NCI-H1694 treated with DMSO at 0.1 percent for 48 hours (cell line): Measurements from ENCODE around the gene SNHG17.
"Not testable (repeated sequence)": the region's sequence is repeated elsewhere in the genome, so short reads cannot be mapped to it uniquely, and the experiment has no call there.

Experiments used
- DNase-seq: peaks from one replicate; lab custom pipeline; 2025; lab: John Stamatoyannopoulos, UW

Gene SNHG17

DNA sequence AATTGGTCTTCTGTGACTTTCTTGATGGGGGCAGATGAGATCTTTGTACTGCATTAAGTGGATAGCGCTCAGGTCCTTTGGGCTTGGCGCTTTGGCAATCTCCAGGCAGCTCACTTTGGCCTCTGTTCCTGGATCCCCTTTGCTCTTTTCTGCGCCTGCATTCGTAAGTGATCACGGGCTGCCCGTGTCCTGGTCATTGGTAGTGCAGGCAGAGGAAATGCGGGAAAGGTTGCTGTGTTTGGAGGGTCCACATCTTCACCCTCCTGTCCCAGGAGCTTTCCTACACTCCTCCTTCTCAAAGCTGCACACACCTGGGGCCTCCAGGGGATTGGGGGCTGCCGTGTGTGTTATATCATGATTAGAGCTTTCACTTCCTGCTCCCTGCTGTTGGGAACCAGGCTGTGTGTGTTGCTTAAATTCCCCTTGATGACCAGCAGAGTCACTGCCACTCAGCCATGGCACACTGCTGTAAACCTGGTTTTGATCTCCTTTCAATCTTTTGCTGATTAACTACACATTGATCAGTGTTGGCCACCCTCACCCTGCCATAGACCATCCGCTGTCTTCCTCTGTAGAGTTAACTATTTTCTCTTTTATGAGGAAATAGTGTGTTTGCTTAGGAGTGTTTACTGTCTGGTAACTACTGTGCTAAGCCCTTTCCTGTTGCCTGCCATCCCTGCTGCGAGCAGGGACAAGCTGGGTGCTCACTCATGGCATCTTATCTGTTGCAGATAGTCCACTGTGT lies 13.0 kb upstream of the SNHG17 start:
- DNase-seq: no peak

- DNase-seq: no peak
Measured at GRCh38 chr20:38447251-38447661, 12.1 kb upstream of the SNHG17 start.

GRCh38 chr20:38446441-38447209 lies 11.5 kb upstream of the SNHG17 start:
- peak; percentile 76 for DNase-seq

GRCh38 chr20:38445901-38446425 lies 10.8 kb upstream of the SNHG17 start:
- DNase-seq: no peak

DNA sequence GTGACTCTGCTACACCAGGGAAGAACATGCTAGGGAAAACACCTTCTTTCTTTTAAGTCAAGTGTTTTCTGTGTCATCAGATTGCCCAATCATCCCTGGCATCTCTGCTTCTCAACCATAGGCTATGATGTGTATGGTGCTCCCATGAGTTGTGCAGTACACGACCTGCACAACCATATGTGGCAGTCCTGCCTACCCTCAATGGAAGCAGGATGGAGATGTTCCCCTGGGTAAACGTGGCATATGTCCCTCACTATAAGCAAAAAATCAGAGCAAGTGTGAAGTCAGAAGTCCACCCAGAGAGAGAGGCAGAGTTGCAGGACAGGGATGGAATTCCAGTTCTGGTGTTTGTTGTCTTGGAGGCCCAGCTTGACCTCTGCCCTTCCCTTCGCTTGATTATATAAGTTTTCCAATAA lies 10.3 kb upstream of the SNHG17 start:
- DNase-seq: no peak

GRCh38 chr20:38441916-38442315 lies 6.8 kb upstream of the SNHG17 start:
- DNase-seq: no peak

DNA sequence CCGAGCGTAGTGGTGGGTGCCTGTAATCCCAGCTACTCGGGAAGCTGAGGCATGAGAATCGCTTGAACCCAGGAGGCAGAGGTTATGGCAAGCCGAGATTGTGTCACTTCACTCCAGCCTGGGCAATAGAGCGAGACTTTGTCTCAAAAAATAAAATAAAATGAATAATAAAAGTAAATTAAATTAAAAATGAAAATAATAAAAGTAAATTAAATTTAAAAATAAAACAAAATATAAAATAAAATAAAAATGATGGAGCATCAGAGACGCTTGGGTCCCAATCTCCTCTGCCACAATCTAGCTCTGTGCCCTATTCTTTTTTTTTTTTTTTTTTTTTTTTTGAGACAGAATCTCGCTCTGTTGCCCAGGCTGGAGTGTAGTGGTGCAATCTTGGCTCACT lies 6.0 kb upstream of the SNHG17 start:
- DNase-seq: not testable (repeated sequence)

DNA sequence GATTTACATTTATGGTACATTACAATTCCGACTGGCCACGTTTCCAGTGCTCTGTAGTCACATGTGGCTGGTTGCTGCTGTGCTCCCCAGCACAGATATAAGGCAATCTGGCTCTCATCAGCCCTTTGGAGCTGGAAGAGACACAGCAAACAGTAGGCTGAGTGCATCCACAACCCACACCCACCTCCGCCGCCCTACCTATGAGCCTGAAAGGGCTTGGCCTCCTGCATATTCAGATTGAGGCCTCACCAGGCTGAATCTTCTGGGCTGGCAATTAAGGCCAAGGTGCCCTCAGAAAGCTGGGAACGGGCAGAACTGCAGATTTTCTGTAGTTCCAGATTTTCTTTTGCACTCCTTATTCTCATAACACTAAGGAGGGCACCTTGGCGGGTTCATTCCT lies 2.7 kb upstream of the SNHG17 start:
- DNase-seq: no peak

GRCh38 chr20:38435555-38435939 lies 419 bp upstream of the SNHG17 start:
- DNase-seq: no peak

DNA sequence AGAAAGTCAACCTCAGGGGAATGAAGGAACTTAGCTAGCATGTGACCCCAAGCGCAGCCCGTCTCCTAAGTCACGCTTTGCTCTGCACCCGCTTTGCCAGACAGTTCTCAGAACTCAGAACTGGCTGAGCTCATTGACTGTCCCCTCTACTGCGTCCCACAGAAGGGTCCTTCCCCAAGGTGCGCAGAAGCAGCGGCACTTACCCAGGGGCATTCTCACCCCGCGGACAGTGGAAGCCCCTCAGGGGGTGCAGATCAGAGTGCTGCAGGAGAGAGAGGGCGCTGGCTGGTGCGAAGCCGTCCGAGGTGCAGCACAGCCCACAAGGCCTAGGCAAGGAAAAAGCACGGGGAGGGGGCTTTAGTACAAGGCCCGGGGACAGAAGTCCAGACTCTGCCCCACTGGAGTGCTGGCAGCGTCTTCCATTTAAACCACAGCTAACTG lies 807 bp downstream of the SNHG17 start:
- no peak for DNase-seq

GRCh38 chr20:38433304-38433972 lies 1.7 kb downstream of the SNHG17 start:
- DNase-seq: no peak

- not testable (repeated sequence) for DNase-seq
Measured at GRCh38 chr20:38432870-38433269, 2.3 kb downstream of the SNHG17 start.

- no peak for DNase-seq
Measured at GRCh38 chr20:38432292-38432691, 2.8 kb downstream of the SNHG17 start.

GRCh38 chr20:38430679-38431325 lies 4.3 kb downstream of the SNHG17 start:
- DNase-seq: no peak

DNA sequence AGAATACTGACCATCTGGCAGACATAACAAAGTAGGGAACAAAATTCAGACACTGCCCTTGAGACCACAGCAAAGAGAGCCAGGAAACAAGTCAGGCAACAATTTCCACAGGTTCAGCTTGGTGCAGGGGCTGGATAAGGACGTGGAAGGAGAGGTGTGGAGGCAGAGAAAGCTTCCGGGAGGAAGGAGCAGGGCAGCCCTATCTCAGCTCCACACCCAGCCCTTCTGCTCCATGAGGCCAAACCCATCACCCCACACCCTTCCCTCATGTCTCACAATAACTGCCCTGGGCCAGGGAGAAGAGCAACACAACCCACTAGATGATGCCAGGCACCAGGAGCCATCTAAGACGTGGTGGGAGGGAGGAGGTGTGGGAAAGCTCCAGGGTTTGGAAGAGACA lies 5.8 kb downstream of the SNHG17 start:
- no peak for DNase-seq

DNA sequence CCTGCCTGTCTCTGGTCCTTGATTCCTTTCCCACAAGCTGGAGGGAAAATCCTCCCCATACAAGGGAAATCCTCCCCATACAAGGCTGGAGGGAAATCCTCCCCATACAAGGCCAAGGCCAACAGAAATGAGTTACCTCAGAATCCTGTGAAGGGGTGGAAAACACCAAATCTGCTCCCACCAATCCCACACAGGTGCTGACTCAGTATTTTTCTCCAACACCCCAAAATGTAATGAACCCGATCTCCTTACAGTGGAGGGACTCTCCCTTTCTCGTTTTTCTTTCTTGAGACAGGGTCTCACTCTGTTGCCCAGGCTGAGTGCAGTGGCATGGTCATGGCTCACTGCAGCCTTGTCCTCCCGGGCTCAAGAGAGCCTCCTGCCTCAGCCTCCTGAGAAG lies 6.3 kb downstream of the SNHG17 start:
- no peak for DNase-seq

- DNase-seq: no peak
Measured at GRCh38 chr20:38427655-38428023, 7.5 kb downstream of the SNHG17 start.

DNA sequence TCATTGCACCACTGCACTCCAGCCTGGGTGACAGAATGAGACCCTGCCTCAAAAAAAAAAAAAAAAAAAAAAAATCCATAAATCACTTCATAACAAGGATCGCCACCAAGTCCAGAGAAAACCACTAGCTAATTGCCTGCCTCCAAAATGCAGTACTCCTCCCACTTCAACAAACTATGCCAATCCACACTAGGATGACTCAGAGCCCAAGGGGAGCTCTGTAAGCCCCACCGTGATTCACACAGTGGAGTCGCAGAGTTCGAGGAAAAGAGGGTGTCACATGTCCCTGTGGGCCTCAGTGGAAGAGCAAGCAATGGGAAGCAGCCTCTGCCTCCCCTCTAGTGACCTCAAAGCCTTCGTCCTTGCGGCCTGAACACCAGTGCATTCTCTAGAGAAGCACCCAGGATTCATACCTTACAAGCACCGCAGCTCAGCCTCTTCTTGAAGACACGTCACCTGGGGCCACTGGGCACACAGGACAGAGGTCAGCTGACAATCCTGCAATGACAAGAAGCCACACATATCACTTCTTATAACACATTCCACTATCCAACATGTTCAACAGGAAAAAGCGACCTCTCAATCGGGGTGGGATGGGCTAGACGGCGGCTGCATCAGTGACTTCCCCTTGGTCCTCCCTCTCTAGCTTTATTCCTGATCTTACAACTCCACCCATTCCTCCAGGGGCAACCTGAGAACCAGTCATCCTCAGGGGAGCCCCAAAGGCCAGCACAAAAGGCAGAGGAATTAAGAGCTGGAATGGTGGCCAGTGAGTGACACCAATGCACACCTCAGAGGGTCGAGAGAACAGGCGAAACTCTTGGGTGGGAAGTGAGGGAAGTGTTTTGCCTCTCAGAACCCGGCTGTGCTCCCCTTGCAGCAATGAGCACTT lies 8.9 kb downstream of the SNHG17 start:
- no peak for DNase-seq

DNA sequence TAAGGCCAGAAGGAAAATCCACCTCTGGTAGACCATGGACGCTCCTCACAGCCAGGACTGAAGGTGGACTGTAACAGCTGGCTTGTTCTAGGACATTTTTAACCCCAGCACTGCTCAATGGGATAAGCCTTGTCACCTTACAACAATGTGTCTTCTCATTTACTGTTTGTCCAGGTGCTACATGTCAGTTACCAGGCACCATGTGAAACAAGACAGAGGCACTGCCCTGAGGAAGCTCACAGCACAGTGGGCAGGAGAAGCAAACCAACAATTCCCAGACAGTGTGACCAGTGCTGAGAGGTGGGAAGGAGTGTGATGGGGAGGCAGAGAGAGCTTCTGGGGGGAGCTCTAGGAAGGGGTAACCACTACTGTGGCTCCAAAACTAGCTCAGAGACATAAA lies 10.7 kb downstream of the SNHG17 start:
- no peak for DNase-seq

DNA sequence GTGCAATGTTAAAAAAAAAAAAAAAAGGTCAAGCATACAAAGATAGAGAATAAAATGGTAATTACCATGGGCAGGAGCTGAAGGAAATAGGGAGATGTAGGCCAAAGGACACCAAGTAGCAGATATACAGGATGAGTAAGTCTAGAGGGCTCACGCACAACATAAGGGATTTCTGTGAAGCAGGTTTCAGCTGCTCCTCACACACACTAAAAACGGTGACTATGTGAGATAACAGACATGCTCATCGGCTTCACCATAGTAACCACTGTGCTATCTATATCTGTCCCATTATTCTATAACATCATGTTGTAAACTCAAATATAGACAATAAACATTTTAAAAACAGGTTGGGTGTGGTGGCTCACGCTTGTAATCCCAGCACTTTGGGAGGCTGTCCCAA lies 11.6 kb downstream of the SNHG17 start:
- DNase-seq: no peak

- DNase-seq: no peak
Measured at GRCh38 chr20:38421915-38422314, 13.2 kb downstream of the SNHG17 start.
